HG02943 (cell line): ENCODE measurements around the gene CALHM3.
"Not testable (repeated sequence)": the region's sequence is repeated elsewhere in the genome, so short reads cannot be mapped to it uniquely, and the experiment has no call there.

ENCODE experiments used
- ATAC-seq: cut with Tn5 transposase; IDR thresholded peaks from one replicate; pipeline ENCODE4 v1.9.1; 2021; ENCODE audit warnings: mild to moderate bottlenecking, low read depth, moderate library complexity; ENCODE audit not compliant: unreplicated experiment

Gene CALHM3

GRCh38 chr10:103479135-103479534 is at the start of gene CALHM3:
Gene CALHM3, minus strand, starts transcription at chr10:103479240. Its CDS starts 208 bp downstream, at chr10:103479032.
- no peak for ATAC-seq

DNA sequence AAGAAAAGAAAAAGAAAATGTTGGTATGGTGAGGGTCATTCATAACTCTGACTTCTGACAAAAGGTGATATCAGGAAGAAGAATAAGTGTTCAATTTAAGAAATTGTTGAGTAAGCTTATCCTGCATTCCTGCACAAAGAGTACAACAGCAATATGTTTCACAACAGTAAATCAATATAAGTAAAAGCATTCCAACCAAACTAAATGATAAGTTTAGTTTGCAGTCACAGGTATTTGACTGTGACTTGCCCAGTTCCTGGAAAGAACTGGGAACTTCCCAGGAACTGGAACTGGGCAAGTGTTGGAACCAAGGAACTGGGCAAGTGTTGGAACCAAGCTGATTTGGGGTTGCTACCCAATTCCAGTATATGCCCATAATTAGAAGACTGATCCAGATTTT is 49.5 kb upstream of the CALHM3 start:
- no peak for ATAC-seq

DNA sequence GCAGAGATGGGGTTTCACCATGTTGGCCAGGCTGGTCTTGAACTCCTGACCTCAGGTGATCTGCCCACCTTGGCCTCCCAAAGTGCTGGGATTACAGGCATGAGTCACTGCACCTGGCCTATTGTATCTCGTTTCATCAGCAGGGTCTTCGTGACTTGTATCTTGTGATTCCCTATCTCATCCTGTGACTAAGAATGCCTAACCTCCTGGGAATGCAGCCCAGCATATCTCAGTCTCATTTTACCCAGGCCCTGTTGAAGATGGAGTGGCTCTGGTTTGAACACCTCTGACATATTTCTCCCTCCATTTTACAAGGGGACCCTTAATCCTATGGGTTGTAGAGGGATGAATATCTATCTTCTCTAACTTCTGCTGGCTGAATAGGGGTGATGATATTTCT is 48.4 kb upstream of the CALHM3 start:
- ATAC-seq: not testable (repeated sequence)

DNA sequence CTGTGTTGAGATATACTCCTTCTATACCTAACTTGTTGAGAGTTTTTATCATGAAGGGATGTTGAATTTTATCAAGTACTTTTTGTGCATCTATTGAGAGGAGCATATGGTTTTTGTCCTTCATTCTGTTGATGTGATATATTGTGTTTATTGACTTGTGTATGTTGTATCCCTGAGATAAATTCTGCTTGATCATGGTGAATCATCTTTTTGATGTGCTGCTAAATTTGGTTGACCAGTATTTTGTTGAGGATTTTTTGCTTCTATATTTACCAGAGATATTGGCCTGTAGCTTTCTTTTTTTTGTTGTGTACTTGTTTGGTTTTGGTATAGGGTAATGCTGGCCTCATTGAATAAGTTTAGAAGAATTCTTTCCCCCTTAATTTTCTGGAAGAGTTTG is 46.9 kb upstream of the CALHM3 start:
- no peak for ATAC-seq

GRCh38 chr10:103523683-103524082 is 44.6 kb upstream of the CALHM3 start:
- ATAC-seq: no peak

- ATAC-seq: not testable (repeated sequence)
Measured at GRCh38 chr10:103522006-103522405, 43.0 kb upstream of the CALHM3 start.

DNA sequence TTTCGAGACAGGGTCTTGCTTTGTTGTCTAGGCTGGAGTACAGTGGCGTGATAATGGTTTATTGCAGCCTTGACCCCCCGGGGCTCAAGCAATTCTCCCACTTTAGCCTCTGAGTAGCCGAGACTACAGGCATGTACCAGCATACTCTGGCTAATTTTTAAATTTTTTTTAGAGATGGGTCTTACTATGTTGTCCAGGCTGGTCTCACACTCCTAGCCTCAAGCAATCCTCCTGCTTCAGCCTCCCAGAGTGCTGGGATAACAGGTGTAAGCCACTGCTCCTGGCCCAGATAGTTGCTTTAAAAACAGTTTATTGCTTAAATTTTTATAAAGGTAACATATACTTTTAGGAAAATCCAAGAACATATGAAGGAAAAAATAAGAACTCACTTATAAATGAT is 40.8 kb upstream of the CALHM3 start:
- no peak for ATAC-seq

GRCh38 chr10:103517234-103518085 is 38.4 kb upstream of the CALHM3 start:
- no peak for ATAC-seq

DNA sequence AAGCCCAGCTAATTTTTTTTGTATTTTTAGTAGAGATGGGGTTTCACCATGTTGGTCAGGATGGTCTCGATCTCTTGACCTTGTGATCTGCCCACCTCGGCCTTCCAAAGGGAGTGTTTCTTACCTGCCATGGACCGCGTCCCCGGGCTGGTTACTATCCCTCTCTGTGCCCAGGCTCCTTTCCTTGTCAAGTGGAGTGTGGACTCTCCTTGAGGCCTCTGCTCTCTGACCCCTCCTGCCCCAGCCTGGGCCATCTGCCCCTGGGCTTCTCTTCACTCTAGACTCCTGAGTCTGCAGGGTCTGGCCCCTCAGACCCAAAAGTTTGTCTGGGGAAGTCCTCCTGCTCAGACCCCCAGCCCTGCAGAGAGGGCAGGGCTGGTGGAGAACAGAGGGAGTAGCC is 35.2 kb upstream of the CALHM3 start:
- ATAC-seq: no peak

GRCh38 chr10:103513380-103514060 is 34.5 kb upstream of the CALHM3 start:
- ATAC-seq: no peak

DNA sequence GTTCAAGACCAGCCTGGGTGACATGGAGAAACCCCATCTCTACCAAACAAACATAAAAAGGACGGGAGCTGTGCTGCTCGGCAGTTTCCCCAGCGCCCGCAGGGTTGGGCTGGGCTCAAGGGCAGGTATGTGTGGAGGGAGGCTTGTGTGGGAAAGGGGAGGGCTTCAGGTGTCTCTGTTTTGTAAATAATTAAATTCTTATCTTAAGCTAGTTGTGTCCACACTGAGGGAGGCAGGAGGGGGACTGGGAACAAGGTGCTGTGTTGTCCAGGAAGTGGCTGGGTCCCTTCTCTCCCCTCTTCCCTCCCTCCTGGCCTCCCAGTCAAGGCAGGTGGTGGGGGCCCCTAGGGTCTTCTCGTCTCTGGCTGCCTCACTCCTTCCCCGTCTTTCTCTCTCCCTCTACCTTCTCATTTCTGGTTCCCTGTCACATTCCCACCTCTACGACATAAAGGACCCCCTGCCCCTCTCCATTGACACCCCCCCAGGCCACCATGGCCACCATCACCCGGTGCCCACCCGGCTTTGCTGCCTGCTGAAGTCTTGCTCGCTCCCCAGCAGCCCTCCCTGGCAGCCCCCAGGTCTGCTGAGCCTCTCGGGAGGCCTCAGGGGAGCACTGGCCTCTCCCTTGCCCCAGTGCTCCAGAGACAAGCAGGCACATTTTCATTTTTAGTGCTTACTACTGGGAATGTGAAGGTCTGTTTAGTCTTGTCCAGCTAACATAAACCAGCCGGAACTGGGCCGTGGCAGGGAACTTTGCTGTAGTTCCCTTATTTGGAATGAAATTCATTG is 33.7 kb upstream of the CALHM3 start:
- ATAC-seq: no peak

GRCh38 chr10:103512166-103512565 is 33.1 kb upstream of the CALHM3 start:
- no peak for ATAC-seq

GRCh38 chr10:103510791-103511752 is 32.0 kb upstream of the CALHM3 start:
- ATAC-seq: no peak

DNA sequence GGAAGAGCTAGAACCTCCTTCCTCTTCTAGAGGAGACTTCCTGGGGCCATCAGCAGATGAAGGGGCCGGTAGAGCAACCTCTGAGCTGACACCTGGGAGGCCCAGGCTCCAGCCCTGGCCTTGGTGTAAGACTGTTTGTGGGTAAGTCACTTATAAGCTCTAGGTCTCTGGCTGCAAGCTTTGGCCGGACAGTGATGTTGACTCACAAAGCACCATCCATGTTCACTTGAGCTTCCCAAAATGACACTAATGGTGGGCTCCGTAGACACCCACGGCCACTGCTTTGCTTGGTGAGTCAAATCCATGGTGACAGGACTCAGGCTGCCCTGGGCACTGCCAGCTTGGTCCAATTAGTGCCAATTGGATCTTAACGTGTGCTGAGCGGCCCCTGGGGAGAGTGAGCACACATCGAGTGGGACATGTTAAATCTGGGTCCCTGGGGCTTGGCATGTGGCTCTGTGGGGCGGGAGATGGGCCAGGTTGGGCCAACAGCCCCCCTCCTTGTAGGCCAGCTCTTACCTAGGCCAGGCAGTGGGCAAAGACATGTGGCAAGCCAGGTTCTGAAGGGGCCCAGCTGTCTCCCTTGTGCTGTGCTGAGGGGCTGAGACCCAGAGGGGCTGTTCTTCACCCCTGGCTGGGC is 31.1 kb upstream of the CALHM3 start:
- no peak for ATAC-seq

DNA sequence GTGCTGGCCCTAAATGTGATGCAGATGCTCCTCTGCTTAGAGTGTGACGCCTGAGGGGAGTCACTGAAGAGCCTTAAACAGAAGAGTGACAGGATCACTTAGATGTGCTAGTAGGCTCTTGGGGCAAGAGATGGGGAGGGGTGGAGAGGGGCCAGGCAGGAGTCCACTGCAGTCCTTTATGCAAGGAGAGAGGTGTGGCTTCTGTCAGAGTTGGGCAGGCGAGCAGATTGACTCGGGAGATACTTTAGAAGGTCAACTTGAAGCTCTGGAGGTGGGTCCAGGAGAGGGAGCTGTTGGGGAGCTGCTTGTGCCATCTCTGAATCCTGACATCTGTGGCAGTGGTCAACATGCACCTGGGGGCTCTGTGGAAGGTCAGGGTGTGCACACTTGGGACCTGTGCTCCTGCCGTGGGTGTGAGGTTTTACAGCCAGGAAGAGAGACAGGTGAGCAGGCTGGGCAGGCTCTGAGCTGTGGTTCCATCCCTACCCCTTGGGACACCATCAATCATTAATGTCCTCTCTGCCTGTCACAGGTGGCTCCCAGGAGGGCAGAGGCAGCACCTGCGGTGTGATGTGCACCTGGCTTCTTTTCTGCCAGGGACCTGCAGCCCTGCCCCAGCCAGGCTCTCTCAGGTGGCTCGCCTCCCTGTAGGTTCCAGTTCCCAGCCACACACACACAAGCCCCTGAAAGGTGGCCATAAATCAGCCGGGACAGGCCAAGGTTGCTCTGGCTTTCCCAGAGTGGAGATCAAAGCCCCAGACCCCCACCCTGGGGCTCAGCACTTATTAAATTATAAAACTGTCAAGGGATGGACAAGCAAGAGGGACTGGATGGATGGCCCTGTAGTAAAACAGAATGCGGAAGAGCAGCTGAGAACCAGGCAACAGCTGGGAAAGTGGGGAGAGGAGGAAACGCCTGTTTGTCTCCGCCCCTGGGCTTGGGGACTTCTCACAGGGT is 28.5 kb upstream of the CALHM3 start:
- ATAC-seq: no peak

DNA sequence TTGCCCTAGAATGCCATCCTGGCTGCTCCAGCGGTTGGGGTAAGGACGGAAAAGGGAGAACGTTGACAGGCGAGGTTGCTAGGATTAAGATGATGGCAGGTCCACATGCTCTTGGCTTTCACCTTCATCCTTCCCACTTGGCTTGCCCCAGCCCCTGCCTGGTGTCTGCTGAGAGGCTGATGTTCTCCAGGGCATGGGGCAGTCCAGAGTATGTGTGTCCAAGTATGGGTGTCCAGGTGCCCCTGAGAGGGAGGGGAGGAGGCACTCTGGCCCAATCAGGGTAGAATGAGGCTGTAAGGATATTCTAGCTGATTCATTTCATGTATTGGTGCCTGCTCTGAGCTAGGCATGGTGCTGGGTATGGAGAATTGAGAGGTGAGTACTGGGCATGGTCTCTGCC is 27.0 kb upstream of the CALHM3 start:
- no peak for ATAC-seq

GRCh38 chr10:103504181-103504783 is 25.2 kb upstream of the CALHM3 start:
- ATAC-seq: no peak

- not testable (repeated sequence) for ATAC-seq
Measured at GRCh38 chr10:103503777-103504176, 24.7 kb upstream of the CALHM3 start.
